ENCODE results near the gene FAM171A2.
"Not testable (repeated sequence)": the region's sequence is repeated elsewhere in the genome, so short reads cannot be mapped to it uniquely, and the experiment has no call there.

The FAM171A2 gene

DNA sequence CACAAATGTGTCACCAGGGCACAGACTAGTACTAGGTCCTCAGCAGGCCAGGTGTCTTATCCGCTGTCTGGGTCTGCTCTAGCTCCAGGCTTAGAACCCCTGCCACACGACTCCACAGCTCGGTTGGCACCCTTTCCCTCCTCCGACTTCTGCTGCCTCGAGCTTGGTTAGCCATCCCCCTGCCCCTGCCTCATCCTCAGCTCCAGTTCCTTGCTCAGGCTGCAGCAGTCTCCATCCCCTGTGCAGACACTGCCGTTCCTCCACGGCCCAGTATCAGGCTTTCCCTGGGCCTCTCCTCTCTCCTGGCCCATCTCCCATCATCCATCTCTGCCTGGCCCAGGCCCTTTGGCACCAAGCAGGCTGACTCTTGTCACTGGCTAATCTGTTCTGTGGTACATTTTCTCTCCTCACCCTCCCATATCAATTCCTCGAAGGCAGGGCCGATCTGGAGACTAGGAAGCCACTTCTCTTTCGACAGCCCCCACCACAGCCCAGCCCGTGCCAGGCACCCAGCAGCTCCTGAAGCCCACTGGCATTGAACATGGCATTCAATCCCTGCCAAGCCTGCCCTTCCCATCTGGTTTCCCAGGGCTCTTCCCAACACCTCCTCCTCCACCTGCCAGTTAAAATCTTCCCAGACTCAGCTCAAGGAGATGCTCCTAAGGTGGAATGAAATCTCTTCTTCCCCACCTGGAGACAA is 20.0 kb downstream of the FAM171A2 start:
- DNase-seq, result no peak

DNA sequence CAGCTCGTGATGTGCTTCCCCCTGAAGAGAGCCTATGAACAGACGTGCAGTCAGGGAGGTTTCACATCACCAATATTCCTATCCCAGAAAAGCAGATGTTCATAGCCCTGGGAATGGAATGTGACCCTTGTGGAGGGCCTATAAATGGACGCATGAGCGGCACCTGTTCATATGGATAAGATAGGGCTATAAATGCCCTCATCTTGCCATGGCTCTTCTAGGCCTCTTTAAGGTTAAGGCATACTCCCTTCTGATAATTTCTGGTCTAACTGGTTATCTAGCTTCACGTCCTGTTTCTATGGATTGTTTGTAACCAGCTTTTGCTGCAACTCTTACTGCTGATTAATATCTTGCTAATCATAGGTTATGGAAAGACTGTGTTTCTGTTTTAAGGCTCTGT is 23.1 kb downstream of the FAM171A2 start:
- not testable (repeated sequence) for DNase-seq

DNA sequence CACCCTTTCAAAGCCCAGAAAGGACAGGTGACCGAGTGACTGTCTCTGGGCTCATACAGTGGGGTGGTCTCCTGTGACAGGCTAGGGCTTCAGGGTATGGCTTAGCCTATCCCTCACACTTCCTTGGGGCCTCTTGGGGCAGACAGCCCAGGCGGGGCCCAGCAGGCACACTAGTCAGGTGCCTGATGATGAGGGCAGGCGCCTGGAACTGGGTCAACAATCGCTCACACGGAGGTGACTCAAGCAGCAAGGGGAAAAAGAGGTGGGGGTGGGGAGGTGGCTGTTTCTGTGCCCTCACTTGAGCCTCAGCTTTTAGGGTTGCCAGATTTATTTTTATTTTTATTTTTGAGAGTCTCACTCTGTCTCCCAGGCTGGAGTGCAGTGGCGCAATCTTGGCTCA is 25.0 kb downstream of the FAM171A2 start:
- no peak for DNase-seq

DNA sequence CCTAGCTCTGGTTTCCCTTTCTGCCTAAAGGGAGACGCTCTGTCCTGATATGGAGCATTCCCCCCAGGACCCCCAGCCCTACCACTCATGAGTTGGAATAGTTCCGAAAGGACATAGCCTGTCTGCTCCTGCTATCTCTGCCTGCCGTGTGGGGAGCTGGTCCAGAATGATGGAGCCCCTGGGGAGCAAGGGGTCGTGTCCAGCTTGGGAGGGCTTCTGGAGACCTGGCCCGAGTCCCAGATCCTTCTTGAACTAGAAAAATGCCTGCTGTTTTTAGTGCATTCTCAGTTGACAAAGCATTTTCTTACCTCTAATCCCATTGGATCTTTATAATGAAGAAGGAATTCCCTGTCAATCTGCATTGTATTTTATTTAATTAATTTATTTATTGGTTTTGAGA is 27.7 kb downstream of the FAM171A2 start:
- no peak for DNase-seq

DNA sequence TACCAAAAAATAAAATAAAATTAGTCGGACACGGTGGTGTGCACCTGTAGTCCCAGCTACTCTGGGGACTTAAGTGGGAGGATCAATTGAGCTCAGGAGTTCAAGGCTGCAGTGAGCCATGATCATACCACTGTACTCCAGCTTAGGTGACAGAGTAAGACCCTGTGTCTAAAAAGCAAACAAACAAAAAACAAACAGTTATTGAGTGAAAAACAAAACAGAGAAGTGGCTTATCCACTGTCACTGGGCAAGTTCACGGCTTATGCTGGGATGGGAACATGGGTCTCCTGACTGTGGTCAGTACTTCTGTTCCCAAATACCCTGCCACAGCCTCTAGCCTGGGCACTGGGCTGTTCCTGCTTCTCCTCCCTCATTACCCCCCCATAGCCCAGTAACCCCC is 28.1 kb downstream of the FAM171A2 start:
- no peak for DNase-seq

DNA sequence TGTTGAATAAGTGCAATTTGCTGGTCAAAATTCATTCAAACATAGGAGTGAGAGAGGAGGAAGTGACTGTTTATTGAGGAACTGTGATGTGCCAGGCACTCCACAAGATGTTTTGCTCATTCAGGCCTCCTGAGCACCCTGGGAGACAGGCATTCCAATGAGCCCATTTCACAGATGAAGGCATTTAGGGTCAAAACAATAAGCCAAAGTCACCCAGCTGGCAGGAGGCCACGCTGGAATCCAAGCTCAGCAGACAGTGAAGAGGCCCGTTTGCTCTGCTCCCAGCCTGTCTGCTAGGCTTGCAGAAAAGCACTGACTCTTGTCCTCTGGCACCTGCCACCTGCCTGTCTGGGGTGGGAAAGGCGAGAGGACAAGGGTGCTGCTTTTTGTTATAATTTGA is 28.9 kb downstream of the FAM171A2 start:
- DNase-seq, result no peak

DNA sequence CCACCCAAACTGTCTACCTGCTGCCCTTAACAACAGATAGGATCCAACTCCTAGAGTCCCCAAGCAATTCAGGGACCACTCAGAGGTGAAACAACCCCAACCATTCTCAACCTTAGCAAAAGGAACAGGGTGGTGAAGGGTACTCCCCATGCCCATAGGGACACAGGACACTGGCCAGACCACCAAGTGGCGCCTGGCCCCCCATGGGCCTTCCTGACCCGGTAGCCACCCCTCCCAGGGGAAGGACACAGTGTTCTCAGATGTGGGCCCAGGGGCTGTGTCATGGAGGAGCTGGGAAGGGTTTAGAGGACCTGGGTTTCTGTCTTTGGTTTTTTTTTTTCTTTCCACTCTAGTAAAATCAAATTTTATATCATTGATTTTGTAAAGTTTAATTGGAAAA is 29.3 kb downstream of the FAM171A2 start:
- DNase-seq, result no peak

DNA sequence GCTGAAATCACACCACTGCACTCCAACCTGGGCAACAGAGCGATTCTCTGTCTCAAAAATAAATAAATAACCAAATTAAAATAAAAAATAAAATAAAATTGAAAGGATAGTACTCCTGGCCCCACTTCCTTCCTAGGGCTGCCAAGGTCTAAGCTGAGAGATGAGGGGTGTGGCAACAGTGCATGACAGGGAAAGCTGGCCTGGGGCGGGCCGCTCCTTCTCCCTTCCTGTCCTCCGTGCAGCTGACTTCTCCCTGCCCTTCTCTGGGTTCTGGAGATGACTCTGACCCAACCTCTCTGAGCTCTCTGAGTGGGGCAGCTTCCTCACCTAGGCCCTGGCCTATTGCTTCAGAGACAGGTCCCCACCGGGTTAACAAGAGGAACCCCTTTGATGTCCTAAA is 30.3 kb downstream of the FAM171A2 start:
- DNase-seq, result no peak

DNA sequence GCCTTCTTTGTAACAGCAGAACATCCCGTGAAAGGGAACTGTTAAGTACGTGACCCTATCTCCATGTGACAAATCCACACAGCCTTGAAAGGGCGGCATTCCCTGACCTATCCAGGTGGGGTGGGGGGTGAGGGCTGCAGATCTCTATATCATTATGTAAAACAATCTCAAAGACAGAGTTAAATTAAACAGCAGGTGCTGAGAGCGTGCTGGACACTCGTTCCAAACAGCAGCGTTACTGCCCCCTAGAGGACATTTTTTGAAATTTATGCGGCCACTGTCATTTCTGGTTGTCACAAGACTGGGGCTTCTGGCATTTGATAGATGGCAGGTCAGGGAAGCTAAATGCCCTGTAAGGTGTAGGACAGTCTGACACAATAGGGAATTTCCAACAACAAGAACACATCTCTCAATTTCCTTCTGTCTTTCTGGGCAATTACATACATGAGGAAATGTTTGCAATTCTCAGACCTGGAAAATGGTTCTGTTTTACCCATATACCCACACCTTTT is 32.3 kb downstream of the FAM171A2 start:
- DNase-seq, result no peak

DNA sequence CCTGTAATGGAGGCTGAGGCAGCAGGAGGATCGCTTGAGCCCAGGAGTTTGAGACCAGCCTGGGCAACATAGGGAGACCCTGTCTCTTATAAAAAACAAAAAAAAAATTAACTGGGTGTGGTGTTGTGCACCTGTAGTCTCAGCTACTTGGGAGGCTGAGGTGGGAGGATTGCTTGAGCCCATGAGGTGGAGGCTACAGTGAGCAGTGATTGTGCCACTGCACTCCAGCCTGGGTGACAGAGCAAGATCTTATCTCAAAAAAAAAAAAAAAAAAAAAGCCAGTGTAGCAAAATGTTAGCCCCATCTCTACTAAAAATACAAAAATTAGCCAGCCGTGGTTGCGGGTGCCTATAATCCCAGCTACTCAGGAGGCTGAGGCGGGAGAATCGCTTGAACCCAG is 33.4 kb downstream of the FAM171A2 start:
- DNase-seq, result not testable (repeated sequence)

DNA sequence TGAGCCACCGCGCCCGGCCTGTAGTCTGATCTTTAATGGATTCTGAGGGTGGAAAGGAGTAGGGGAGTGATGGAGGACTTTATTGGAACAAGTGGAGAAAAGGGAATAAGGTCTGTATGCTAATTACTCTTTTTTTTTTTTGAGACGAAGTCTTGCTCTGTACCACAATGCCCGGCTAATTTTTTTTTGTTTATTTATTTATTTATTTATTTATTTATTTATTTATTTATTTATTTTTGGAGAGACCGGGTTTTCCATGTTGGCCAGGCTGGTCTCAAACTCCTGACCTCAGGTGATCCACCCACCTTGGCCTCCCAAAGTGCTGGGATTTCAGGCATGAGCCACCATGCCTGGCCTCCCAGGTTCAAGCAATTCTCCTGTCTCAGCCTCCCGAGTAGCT is 34.1 kb downstream of the FAM171A2 start:
- not testable (repeated sequence) for DNase-seq

DNA sequence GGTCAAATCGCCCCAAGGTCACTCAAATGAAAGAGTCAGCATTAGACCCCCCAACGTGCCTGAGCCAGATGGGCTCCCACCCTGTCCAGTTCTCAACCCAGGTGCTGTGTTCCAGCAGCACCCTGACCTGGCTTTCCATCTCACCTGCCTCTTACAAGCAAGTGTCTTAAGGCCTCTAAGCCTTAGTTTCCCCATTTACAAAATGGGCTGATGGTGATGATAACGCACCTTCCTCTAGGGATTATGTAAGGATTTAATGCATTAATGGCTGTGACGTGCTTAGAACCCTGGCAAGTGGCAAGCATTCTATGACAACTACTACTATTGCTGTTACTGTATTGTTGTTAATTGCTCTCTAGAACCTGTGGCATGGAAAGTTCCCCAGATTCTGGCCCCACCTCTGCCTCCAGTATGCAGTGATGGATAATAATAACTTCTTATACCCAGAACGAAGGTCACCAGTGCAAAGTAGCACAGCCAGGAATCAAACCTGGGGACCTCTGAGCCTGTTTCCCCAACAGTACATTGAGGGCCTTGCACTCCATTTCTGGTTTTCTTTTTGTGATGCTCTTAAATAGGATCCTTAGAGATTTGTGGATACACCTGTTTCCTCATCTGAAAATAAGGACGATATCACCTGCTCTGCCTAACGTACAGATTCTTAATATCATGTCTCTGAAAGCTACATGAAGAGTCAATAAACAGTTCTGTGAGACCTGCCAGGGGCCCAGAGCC is 35.8 kb downstream of the FAM171A2 start:
- no peak for DNase-seq

DNA sequence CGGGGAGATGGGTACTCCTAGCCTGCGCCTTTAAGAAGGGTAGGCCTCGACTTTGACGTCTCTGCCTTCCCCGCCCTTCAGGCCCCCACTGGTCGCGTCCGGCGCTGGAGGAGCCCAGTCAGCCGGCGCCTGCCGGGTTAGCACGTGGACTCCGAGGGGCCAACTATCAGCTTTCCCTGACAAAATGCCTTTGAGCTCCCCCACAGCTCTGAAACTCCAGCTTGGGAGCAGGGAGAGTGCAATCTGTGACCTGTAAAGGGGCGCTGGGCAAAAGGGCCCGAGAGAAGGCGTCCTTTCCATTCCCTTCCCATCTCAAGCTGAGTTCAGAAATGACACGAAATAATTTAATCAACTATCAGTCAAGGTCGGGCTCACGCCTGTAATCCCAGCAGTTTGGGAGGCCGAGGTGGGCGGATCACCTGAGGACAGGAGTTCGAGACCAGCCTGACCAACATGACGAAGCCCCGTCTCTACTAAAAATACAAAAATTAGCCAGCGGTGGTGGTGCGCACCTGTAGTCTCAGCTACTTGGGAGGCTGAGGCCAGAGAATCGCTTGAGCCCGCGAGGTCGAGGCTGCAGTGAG is 36.7 kb downstream of the FAM171A2 start:
- peak; percentile 72 for DNase-seq

DNA sequence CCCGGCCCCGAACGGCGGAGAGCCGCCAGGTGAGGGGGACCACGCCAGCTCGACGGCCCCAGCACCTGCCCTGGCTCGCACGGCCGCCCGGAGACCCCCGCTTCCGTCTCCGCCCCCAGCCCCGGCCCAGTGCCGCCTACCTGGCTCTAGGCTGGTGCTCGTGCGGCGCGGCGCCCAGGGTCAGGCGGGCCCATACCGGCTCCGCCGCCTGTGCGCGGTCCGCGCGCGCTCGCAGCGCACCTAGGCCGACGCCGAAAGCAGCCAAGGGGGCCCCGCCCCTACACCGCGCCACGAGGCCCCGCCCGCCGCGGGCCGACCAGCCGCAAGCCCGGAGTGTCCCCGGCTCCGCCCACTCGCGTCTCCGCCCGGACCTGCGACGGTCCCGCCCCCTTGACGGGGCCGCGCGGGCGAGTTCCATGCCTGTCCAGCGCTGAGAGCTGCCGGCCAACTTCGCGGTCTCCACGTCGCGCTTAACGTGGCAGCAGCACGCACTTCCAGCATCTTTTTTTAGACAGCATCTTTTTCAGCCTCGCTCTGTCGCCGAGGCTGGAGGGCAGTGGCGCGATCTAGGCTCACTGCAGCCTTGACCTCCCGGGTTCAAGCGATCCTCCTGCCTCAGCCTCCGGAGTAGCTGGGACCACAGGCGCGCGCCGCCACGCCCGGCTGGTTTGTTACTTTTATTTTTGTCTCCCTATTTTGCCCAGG is 38.9 kb downstream of the FAM171A2 start, which contains the start of gene SLC25A39:
Gene SLC25A39, minus strand, starts transcription at position 253 of the 705 bp plus-strand sequence. CDS start 1,261 bp downstream, outside the sequence.
- no peak for DNase-seq

DNA sequence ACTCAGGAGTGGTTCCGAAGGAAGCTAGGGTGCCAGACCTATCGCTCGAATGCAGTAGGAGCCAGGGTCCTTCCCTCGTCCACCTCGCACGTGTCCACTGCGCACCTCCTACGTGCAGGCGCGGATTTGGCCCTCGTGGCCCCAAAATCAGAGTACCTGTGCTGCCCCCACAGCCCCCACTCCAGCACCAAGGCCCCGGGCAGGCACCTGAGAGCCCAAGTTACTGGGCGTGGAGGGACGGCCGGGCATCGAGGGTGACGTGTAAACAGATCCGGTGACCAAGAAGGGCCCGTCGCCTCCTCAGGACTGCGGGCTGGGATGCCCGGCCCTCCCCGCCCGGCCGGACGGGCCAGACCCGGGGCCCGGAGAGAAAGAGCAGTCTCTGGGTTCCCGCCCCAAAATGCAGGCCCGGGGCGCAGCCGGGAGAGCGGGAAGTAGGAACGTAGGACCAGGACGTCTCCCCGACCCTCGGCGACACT is 39.5 kb downstream of the FAM171A2 start:
- no peak for DNase-seq

DNA sequence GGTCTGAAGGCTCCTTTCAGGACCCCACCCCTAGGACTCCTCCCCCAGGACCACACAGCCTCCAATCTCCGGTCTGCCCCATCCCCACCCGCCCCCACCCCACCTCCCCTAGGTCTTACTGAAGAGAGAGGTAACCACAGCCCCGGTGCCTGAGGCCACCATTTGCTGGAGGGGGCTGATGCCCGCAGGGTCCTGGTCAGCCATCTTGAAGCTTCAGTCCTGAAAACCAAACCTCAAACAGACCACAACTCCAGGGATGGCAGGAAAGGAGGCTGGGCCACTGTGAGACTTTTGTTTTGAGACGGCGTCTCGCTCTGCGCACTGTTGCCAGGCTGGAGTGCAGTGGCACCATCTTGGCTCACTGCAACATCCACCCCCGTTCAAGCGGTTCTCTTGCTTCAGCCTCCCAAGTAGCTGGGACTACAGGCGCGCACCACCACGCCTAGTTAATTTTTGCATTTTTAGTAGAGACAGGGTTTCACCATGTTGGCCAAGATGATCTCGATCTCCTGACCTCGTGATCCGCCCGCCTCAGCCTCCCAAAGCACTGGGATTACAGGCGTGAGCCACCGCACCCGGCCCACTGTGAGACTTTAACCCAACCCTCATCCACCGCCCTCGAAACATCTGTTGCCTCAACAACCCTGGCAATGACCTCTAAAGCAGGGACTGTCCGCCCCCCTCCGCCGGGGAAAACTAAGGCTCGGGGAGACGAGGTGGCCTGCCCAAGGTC is 40.1 kb downstream of the FAM171A2 start:
- no peak for DNase-seq

DNA sequence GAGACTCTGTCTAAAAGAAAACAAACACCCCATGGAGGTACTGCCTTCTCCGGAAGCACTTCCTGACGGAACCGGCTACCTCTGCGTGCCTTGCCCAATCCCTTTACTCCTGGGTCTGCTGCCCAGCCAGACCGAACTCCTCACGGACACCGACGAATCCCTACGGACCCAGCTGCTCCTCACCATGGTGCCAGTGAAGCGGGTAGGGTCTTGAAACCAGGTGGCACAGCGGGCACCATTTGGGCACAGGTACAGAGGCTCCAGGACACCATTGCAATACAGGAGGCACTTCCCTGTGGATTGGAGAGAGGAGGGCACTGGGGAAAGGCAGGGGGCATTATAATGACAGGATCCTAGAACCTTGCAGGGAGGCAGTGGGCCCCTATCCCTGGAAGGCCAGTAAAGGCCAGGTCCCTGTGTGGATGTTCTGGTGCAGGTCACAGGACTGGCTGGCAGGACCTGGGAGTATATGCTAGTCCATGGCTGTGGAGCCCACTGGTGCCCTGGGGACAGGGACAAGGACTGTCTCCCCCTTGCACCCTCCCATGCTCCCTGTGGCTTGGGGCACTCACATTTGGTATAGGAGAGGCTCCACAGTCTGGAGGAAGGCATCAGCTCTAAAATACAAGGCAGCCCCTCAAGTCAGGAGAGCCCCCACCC is 41.3 kb downstream of the FAM171A2 start:
- DNase-seq, result no peak

DNA sequence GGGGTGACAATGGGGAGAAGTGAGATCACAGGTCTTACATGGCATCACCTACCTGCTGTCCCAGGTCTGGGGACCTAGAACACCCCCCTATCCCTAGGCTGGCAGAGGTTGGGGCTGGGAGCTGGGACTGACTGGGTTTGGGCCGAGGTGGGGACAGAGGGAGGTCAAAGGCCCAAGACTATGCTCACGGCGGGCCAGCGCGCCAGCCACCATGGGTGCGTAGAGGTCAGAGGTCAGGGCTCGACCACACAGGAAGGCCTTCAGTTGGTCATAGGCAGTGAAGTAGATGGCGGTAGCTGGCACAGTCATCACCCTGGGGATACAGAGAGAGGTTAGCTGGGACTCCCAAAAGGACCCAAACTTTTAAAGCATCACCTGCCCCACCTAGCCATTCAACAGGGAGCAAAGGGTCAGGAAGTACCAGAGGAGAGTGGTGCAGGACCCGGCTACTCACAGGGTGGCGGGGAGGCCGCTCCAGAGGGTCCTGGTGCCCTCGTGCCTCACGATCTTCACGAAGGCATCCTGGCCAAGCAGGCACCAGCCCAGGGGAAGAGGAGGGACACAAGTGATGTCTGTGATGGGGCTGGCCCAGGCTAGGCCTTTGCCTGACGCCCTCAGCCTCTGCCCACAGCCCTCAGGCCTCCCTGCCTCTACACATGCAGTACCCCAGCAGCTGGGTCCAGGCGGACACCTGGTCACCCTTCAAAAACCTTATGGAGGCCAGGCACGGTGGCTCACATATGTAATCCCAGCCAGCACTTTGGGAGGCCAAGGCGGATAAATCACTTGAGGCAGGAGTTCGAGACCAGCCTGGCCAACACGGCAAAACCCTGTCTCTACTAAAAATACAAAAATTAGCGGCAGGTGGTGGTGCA is 42.2 kb downstream of the FAM171A2 start:
- DNase-seq, result no peak

DNA sequence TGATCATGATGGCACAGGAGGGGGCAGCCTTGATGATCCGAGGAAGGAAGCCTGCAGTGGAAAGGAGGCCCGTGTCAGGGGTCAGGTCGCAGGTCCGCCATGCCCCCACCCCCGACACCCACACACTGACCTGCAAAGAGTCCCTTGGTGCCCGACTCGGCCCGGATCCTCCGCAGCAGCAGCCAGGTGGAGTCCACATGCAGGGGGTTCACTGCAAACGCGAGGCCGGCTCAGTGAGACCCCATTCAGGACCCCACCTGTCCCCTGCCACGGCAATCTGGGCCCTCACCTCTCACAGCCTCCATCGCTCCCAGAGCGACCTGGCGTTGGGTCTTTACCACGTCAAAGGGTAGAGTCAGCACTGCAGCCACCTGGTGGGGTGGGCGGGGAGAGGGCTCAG is 43.6 kb downstream of the FAM171A2 start:
- no peak for DNase-seq

DNA sequence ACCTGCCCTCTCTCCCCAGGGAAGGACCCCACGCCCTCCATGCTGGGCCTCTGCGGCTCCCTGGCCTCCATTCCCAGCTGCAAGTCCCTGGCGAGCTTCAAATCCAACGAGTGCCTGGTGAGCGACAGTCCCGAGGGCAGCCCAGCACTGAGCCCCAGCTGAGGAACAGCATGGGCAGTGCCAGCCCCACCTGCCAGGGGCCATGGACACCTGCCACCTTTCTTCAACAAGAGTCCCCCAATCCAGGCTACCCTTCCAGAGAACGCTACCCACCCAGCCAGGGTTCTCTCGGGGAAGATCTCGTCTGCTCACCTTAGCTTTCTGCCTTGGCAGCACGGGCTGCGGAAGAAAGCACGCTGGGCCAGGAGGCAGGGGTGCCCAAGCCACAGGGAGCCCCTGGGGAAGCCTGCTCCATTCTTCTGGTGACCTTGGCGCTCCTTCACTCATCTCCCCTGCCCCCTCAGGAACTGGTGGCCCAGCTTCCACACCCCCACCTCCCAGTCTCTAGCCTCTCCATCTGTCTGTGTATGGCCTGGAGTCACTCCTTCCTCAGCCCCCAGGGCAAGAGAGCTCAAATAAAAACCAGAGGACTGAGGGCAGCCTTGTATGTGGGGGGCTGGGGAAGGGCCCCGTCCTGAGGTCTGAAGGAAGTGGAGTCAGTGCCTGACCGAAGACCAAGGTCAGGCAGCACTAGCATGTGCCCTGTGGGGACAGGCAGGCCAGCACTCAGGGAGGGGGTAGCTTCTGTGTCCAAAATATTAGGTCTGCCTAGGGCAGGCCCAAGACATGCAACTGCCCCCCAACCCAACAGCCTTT is 45.4 kb downstream of the FAM171A2 start:
- DNase-seq, result no peak

All from SIG-M5 (cell line).